ENCODE results near the gene NUDT13.

NUDT13 gene

GRCh38 chr10:73110345-73110849 is at the start of gene NUDT13:
NUDT13 (plus strand) TSS chr10:73110455; CDS start chr10:73114366, 3,911 bp downstream.
- no peak for TF ChIP-seq CTCF (conservative IDR thresholded peaks at IDR 0.05; ENCODE audit: low read depth, low read length)
- H3K4me3 ChIP-seq (ENCODE audit: low read depth, low read length): peak within 1 kb of the TSS; percentile 65
- peak; percentile 85 for DNase-seq (ENCODE audit: low read depth)

- H3K4me3 ChIP-seq (ENCODE audit: low read depth, low read length): no peak overlapping the region
- peak; percentile 56 for TF ChIP-seq CTCF (conservative IDR thresholded peaks at IDR 0.05; ENCODE audit: low read depth, low read length)
- DNase-seq (ENCODE audit: low read depth): peak; percentile 59
Observed at GRCh38 chr10:73060738-73061635, 49.3 kb upstream of the NUDT13 start.

- TF ChIP-seq CTCF (conservative IDR thresholded peaks at IDR 0.05; ENCODE audit: low read depth, low read length): no peak
- no peak for DNase-seq (ENCODE audit: low read depth)
- no peak overlapping the region for H3K4me3 ChIP-seq (ENCODE audit: low read depth, low read length)
Observed at GRCh38 chr10:73061743-73062142, 48.5 kb upstream of the NUDT13 start.

- no peak overlapping the region for H3K4me3 ChIP-seq (ENCODE audit: low read depth, low read length)
- no peak for TF ChIP-seq CTCF (conservative IDR thresholded peaks at IDR 0.05; ENCODE audit: low read depth, low read length)
- DNase-seq (ENCODE audit: low read depth): no peak
Observed at GRCh38 chr10:73065441-73065840, 44.8 kb upstream of the NUDT13 start.

GRCh38 chr10:73073627-73074026 is 36.6 kb upstream of the NUDT13 start:
- DNase-seq (ENCODE audit: low read depth): no peak
- no peak for TF ChIP-seq CTCF (conservative IDR thresholded peaks at IDR 0.05; ENCODE audit: low read depth, low read length)
- no peak overlapping the region for H3K4me3 ChIP-seq (ENCODE audit: low read depth, low read length)

- TF ChIP-seq CTCF (conservative IDR thresholded peaks at IDR 0.05; ENCODE audit: low read depth, low read length): no peak
- DNase-seq (ENCODE audit: low read depth): no peak
- H3K4me3 ChIP-seq (ENCODE audit: low read depth, low read length): no peak overlapping the region
Observed at GRCh38 chr10:73075829-73076228, 34.4 kb upstream of the NUDT13 start.
